ENCODE results near the gene PVALEF. TPM values are rescaled to one million over a fixed set of nuclear protein-coding genes. Genes with fewer than 3 reads are reported as not detected.

The PVALEF gene
- total RNA-seq, 1 experiment from 2014 or later: not detected

GRCh38 chr17:81138500-81138899, 26.8 kb upstream of the PVALEF start:
- Histone ChIP-seq H3K56ac (ENCODE audit: insufficient read length, low read depth, low read length) (no peak overlapping the region), H3K4ac (ENCODE audit: low read depth, low read length) (no peak overlapping the region), H3K27me3 (ENCODE audit: insufficient read depth, low read length) (no peaks in the 10 kb centered on the region), H2BK15ac (ENCODE audit: low read depth, low read length) (no peak overlapping the region), H3K23me2 (ENCODE audit: insufficient read length, low read depth, low read length, poor library complexity, severe bottlenecking) (no peaks in the 10 kb centered on the region), H3K4me1 (ENCODE audit: insufficient read depth, low read length) (no peaks in the 10 kb centered on the region), H3K18ac (ENCODE audit: insufficient read length, low read depth, low read length) (no peak overlapping the region), H2BK5ac (ENCODE audit: insufficient read length, low read length) (no peak overlapping the region), H3K9me3 (ENCODE audit: control insufficient read depth, low read depth, low read length) (no peaks in the 10 kb centered on the region), H3K79me1 (ENCODE audit: insufficient read depth, low read depth, low read length, poor library complexity, severe bottlenecking) (no peaks in the 10 kb centered on the region), H4K8ac (replicated peaks; ENCODE audit: insufficient read length, low read depth, low read length) (no peak overlapping the region), H3T11ph (ENCODE audit: low read length) (no peak overlapping the region), H3K79me2 (ENCODE audit: insufficient read depth, low read length) (no peaks in the 10 kb centered on the region), H3K14ac (ENCODE audit: insufficient read depth, low read length) (no peak overlapping the region), H4K20me1 (ENCODE audit: control insufficient read depth, insufficient read depth, insufficient read length) (no peaks in the 10 kb centered on the region), H2AFZ (ENCODE audit: low read length) (no peak overlapping the region), H2AK5ac (ENCODE audit: insufficient read length, low read length) (no peak overlapping the region), H2BK120ac (ENCODE audit: low read depth, low read length, poor library complexity, severe bottlenecking) (no peak overlapping the region), H3K23ac (ENCODE audit: insufficient read length, low read depth, low read length) (no peak overlapping the region), H3K4me2 (ENCODE audit: insufficient read depth, insufficient read length, low read length) (no peak overlapping the region), H2BK20ac (ENCODE audit: low read depth, low read length, poor library complexity, severe bottlenecking) (no peak overlapping the region), H3K27ac (ENCODE audit: insufficient read length, low read depth, low read length) (no peak overlapping the region), H2BK12ac (ENCODE audit: insufficient read length, low read depth, low read length) (no peak overlapping the region), H4K5ac (ENCODE audit: insufficient read length, low read depth, low read length) (no peak overlapping the region), H3K9ac (ENCODE audit: extremely low read depth, insufficient read length, low read length) (no peak overlapping the region), H4K91ac (ENCODE audit: insufficient read length, low read depth, low read length) (no peak overlapping the region)
- Mint-ChIP-seq H3K4me3 (peak overlapping the region in 1 of 2 experiments; percentile 55; a peak in 2 of 5 replicates), H3K36me3 (ENCODE audit: insufficient read depth in 1 of 3, low read depth in 3 of 3) (peaks cover 0 to 7% (median 0%) of the 10 kb centered on the region in 3 experiments; a peak in 3 of 7 replicates), H3K4me1 (peaks cover 0 to 8% of the 10 kb centered on the region in 2 experiments; a peak in 2 of 4 replicates), H3K27me3 (ENCODE audit: low read depth) (peaks cover 1% of the 10 kb centered on the region; the same call in 1 of the 2 replicates), H3K27ac (no peak overlapping the region; a peak in 2 of 7 replicates), H3K9me3 (peaks cover 15 to 17% of the 10 kb centered on the region in 2 experiments)
- TF ChIP-seq, protein P1, sequence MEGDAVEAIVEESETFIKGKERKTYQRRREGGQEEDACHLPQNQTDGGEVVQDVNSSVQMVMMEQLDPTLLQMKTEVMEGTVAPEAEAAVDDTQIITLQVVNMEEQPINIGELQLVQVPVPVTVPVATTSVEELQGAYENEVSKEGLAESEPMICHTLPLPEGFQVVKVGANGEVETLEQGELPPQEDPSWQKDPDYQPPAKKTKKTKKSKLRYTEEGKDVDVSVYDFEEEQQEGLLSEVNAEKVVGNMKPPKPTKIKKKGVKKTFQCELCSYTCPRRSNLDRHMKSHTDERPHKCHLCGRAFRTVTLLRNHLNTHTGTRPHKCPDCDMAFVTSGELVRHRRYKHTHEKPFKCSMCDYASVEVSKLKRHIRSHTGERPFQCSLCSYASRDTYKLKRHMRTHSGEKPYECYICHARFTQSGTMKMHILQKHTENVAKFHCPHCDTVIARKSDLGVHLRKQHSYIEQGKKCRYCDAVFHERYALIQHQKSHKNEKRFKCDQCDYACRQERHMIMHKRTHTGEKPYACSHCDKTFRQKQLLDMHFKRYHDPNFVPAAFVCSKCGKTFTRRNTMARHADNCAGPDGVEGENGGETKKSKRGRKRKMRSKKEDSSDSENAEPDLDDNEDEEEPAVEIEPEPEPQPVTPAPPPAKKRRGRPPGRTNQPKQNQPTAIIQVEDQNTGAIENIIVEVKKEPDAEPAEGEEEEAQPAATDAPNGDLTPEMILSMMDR (conservative IDR thresholded peaks at IDR 0.05): no peak
- WGBS (ENCODE audit: extremely low coverage, insufficient read length, low lambda C conversion rate): 100% methylated on average over 2 of the region's 25 CpGs
- no peak for DNase-seq

Data from H9 (cell line).